HCT116 (cell line): ENCODE measurements around the gene WDR43. TPM values are rescaled to one million over a fixed set of nuclear protein-coding genes. Genes with fewer than 3 reads are reported as not detected.

Source experiments
- ATAC-seq: fragments of 200-7000 bp; cut with Tn5 transposase; 2 replicates; pipeline ENCODE4 v1.9.1; 2020; ENCODE audit warnings: mild to moderate bottlenecking, moderate library complexity
- BruUV-seq: library from RNA; stranded (reverse); fragments of 400-500 nt; replicated peaks from 2 replicates; lab custom pipeline; 2021; lab: Mats Ljungman, UMichigan
- CTCF ChIA-PET: fragments of 300-600 bp; sonication (Branson Sonifier 250); formaldehyde crosslinking; loops from one replicate; lab custom pipeline; 2021; ENCODE audit warnings: antibody characterized with exemption; lab: Charles Lee
- POLR2A ChIA-PET: fragments of 300-600, 350-600 bp; sonication (Branson Sonifier 250); formaldehyde crosslinking; loops from one replicate; lab custom pipeline; 2021; ENCODE audit warnings: antibody characterized with exemption; lab: Charles Lee
- RAD21 ChIA-PET, 2 experiments: fragments of 300-600 bp; sonication (Branson Sonifier 250); formaldehyde crosslinking; loops; one replicate each; lab custom pipeline; 2023; ENCODE audit warnings: low total read pairs in 2 of 2; ENCODE audit not compliant: uncharacterized antibody in 2 of 2, unreplicated experiment in 2 of 2, low non-redundant PET in 1 of 2; lab: Charles Lee
- DNase-seq: peaks from one replicate; pipeline ENCODE4 v3.0.0-alpha.2; 2010; ENCODE audit warnings: low read depth, low spot score
- H2AFZ ChIP-seq: fragments of 200-600 bp; shearing (Covaris generic), sonication (generic); 2 replicates; pipeline ENCODE4 v1.6.1; 2017; ENCODE audit warnings: low read depth, mixed run types, mixed read lengths, antibody characterized with exemption, low read length; ENCODE audit not compliant: poor library complexity, severe bottlenecking
- H3K27ac ChIP-seq: 2 replicates; pipeline ENCODE4 v1.5.1; 2012; ENCODE audit warnings: low read depth, low read length
- H3K27me3 ChIP-seq: fragments of 200-600 bp; sonication (generic); 2 replicates; pipeline ENCODE4 v1.6.1; 2016; ENCODE audit warnings: mixed run types, low read length, mixed read lengths; ENCODE audit not compliant: insufficient read depth
- H3K36me3 ChIP-seq, 2 experiments: fragments of 200-500 bp in 1 of 2; fragments of 200-600 bp in 1 of 2; sonication (Bioruptor generic) in 1 of 2; sonication (generic) in 1 of 2; 2 replicates each; pipeline versions ENCODE4 v1.5.1 to v1.6.1; 2014 to 2016; ENCODE audit warnings: low read length in 2 of 2, inconsistent platforms in 1 of 2, mixed read lengths in 1 of 2, mixed run types in 1 of 2; ENCODE audit not compliant: insufficient read depth in 2 of 2, control insufficient read depth in 1 of 2
- H3K4me1 ChIP-seq, 2 experiments: fragments of 200-600 bp in 1 of 2; sonication (generic) in 1 of 2; 2 replicates each; pipeline versions ENCODE4 v1.5.1 to v1.6.1; 2012 to 2017; ENCODE audit warnings: low read length in 2 of 2, inconsistent platforms in 1 of 2, mild to moderate bottlenecking in 1 of 2, mixed read lengths in 1 of 2, mixed run types in 1 of 2, moderate library complexity in 1 of 2; ENCODE audit not compliant: insufficient read depth in 2 of 2, control insufficient read depth in 1 of 2
- H3K4me2 ChIP-seq: fragments of 200-600 bp; sonication (generic); 2 replicates; pipeline ENCODE4 v1.6.1; 2017; ENCODE audit warnings: mixed run types, low read length, mixed read lengths
- H3K4me3 ChIP-seq, 2 experiments: fragments of 200-600 bp in 1 of 2; sonication (generic) in 1 of 2; replicated peaks in 1 of 2; 2 replicates each; pipeline ENCODE4 v1.5.1; 2011 to 2016; ENCODE audit warnings: low read length in 2 of 2, control low read depth in 1 of 2, low read depth in 1 of 2, mild to moderate bottlenecking in 1 of 2, mixed read lengths in 1 of 2, mixed run types in 1 of 2
- H3K79me2 ChIP-seq: fragments of 200-600 bp; sonication (generic); 2 replicates; pipeline ENCODE4 v1.6.1; 2017; ENCODE audit warnings: mild to moderate bottlenecking, mixed run types, low read length, moderate library complexity, mixed read lengths; ENCODE audit not compliant: insufficient read depth
- H3K9ac ChIP-seq: fragments of 200-600 bp; sonication (generic); 2 replicates; pipeline ENCODE4 v1.6.1; 2016; ENCODE audit warnings: low read length, mixed read lengths
- H3K9me2 ChIP-seq: fragments of 200-600 bp; sonication (generic), shearing (Covaris generic); 2 replicates; pipeline ENCODE4 v1.6.1; 2017; ENCODE audit warnings: mixed run types, mild to moderate bottlenecking, moderate library complexity; ENCODE audit not compliant: insufficient read depth
- H3K9me3 ChIP-seq, 2 experiments: fragments of 200-500 bp in 1 of 2; fragments of 200-600 bp in 1 of 2; sonication (Bioruptor generic) in 1 of 2; sonication (generic) in 1 of 2; 2 replicates each; pipeline ENCODE4 v1.6.1; 2014 to 2017; ENCODE audit warnings: low read length in 2 of 2, mixed read lengths in 2 of 2, inconsistent platforms in 1 of 2, low read depth in 1 of 2, mild to moderate bottlenecking in 1 of 2, mixed run types in 1 of 2, moderate library complexity in 1 of 2; ENCODE audit not compliant: control insufficient read depth in 1 of 2, insufficient read depth in 1 of 2
- H4K20me1 ChIP-seq: fragments of 200-600 bp; sonication (generic), shearing (Covaris generic); 2 replicates; pipeline ENCODE4 v1.6.1; 2017; ENCODE audit warnings: mixed run types, mild to moderate bottlenecking, moderate library complexity; ENCODE audit not compliant: insufficient read depth
- CBX3 ChIP-seq: IDR thresholded peaks from 2 replicates; pipeline ENCODE4 v1.6.1; 2012; ENCODE audit warnings: low read depth
- CEBPB ChIP-seq: IDR thresholded peaks from 2 replicates; pipeline ENCODE4 v1.6.1; 2012; ENCODE audit warnings: low read depth
- EGR1 ChIP-seq: IDR thresholded peaks from 2 replicates; pipeline ENCODE4 v1.6.1; 2012; ENCODE audit warnings: low read depth
- ELF1 ChIP-seq: IDR thresholded peaks from 2 replicates; pipeline ENCODE4 v1.6.1; 2012; ENCODE audit warnings: low read depth, borderline replicate concordance
- EZH2phosphoT487 ChIP-seq: fragments of 200-600 bp; IDR thresholded peaks from 2 replicates; pipeline ENCODE4 v1.6.1; 2018; ENCODE audit warnings: antibody characterized with exemption, borderline replicate concordance
- FOSL1 ChIP-seq: IDR thresholded peaks from 2 replicates; pipeline ENCODE4 v1.6.1; 2012; ENCODE audit warnings: low read depth
- JUND ChIP-seq: IDR thresholded peaks from 2 replicates; pipeline ENCODE4 v1.6.1; 2012
- POLR2A ChIP-seq: IDR thresholded peaks from 2 replicates; pipeline ENCODE4 v1.7.0; 2011; ENCODE audit warnings: borderline replicate concordance; ENCODE audit not compliant: insufficient read depth, insufficient read length; ENCODE audit errors: extremely low read depth
- POLR2AphosphoS5 ChIP-seq: IDR thresholded peaks from 2 replicates; pipeline ENCODE4 v1.6.1; 2011; ENCODE audit warnings: mild to moderate bottlenecking, low read depth, low read length, moderate library complexity
- REST ChIP-seq: IDR thresholded peaks from 2 replicates; pipeline ENCODE4 v1.6.1; 2012; ENCODE audit warnings: low read depth
- SIN3A ChIP-seq: IDR thresholded peaks from 2 replicates; pipeline ENCODE4 v1.6.1; 2012; ENCODE audit warnings: low read depth
- SRF ChIP-seq: IDR thresholded peaks from 2 replicates; pipeline ENCODE4 v1.6.1; 2012; ENCODE audit warnings: low read depth
- TCF7L2 ChIP-seq: IDR thresholded peaks from 2 replicates; pipeline ENCODE4 v1.7.0; 2011; ENCODE audit warnings: borderline replicate concordance, inconsistent platforms; ENCODE audit not compliant: insufficient read depth, insufficient read length; ENCODE audit errors: extremely low read depth
- YY1 ChIP-seq: IDR thresholded peaks from 2 replicates; pipeline ENCODE4 v1.6.1; 2011; ENCODE audit warnings: low read length, low read depth, moderate library complexity, mild to moderate bottlenecking; ENCODE audit not compliant: insufficient replicate concordance; ENCODE audit errors: extremely low read depth
- ZNF274 ChIP-seq: fragments of 200-500 bp; sonication (Bioruptor generic); IDR thresholded peaks from 2 replicates; pipeline ENCODE4 v1.6.1; 2014; ENCODE audit warnings: mild to moderate bottlenecking, low read depth, low read length, inconsistent platforms
- intact Hi-C: fragments of 100-400 bp; cut with micrococcal nuclease; formaldehyde crosslinking; loops from 2 replicates; pipeline ENCODE4 v1.10.0; 2022
- total RNA-seq: library from RNA; stranded (reverse); gene quantifications from one replicate; pipeline ENCODE4 v1.2.1, GENCODE V29; 2021; ENCODE audit not compliant: unreplicated experiment
- TF ChIP-seq, protein P1 (sequence below): IDR thresholded peaks from 2 replicates; pipeline ENCODE4 v1.6.1; 2011; ENCODE audit warnings: mild to moderate bottlenecking, low read length, moderate library complexity; ENCODE audit not compliant: insufficient replicate concordance; ENCODE audit errors: extremely low read depth
- TF ChIP-seq, protein P2 (sequence below), 3 experiments: fragments of 200-600 bp in 1 of 3; sonication (generic) in 1 of 3; IDR thresholded peaks in 2 of 3; conservative IDR thresholded peaks in 1 of 3; 2 replicates each; pipeline ENCODE4 v1.5.1; 2012 to 2017; ENCODE audit warnings: low read depth in 2 of 3, low read length in 2 of 3, antibody characterized with exemption in 1 of 3, borderline replicate concordance in 1 of 3, control low read depth in 1 of 3, mild to moderate bottlenecking in 1 of 3, mixed read lengths in 1 of 3, mixed run types in 1 of 3, moderate library complexity in 1 of 3; ENCODE audit not compliant: insufficient read depth in 1 of 3
- TF ChIP-seq, protein P3 (sequence below): IDR thresholded peaks from 2 replicates; pipeline ENCODE4 v1.6.1; 2012
- TF ChIP-seq, protein P4 (sequence below): IDR thresholded peaks from 2 replicates; pipeline ENCODE4 v1.6.1; 2012

WDR43 gene
- total RNA-seq, 1 experiment from 2014 or later, result 119 TPM

- H3K27ac ChIP-seq, result no peak overlapping the region
Measured at GRCh38 chr2:28991460-28991859, 97.0 kb downstream of the WDR43 start.

More at GRCh38 chr2:28991460-28991859, 97.0 kb downstream of the WDR43 start:
- Histone ChIP-seq H4K20me1 (no peaks in the 10 kb centered on the region), H3K9ac (no peak overlapping the region), H2AFZ (no peak overlapping the region), H3K9me2 (no peaks in the 10 kb centered on the region), H3K9me3 (no peaks in the 10 kb centered on the region), H3K36me3 (no peaks in the 10 kb centered on the region), H3K4me3 (no peak overlapping the region), H3K4me2 (no peak overlapping the region), H3K4me1 (no peaks in the 10 kb centered on the region; a peak in 1 of 4 replicates), H3K27me3 (no peaks in the 10 kb centered on the region), H3K79me2 (no peaks in the 10 kb centered on the region)
- intact Hi-C loops, result no loop called here
- ChIA-PET RAD21 (interaction anchor here in 1 of 2 experiments (0.6 kb wide), 1 partner anchor 63 kb away, joined by 5 read pairs; no protein-coding TSS in a partner anchor), CTCF (no interaction called here), POLR2A (no interaction called here)
- no peak for TF ChIP-seq ZNF274
- no peak for TF ChIP-seq EZH2phosphoT487
- TF ChIP-seq ELF1, result no peak
- TF ChIP-seq, protein P1, sequence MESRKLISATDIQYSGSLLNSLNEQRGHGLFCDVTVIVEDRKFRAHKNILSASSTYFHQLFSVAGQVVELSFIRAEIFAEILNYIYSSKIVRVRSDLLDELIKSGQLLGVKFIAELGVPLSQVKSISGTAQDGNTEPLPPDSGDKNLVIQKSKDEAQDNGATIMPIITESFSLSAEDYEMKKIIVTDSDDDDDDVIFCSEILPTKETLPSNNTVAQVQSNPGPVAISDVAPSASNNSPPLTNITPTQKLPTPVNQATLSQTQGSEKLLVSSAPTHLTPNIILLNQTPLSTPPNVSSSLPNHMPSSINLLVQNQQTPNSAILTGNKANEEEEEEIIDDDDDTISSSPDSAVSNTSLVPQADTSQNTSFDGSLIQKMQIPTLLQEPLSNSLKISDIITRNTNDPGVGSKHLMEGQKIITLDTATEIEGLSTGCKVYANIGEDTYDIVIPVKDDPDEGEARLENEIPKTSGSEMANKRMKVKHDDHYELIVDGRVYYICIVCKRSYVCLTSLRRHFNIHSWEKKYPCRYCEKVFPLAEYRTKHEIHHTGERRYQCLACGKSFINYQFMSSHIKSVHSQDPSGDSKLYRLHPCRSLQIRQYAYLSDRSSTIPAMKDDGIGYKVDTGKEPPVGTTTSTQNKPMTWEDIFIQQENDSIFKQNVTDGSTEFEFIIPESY, result no peak
- no peak for TF ChIP-seq CBX3
- TF ChIP-seq TCF7L2, result no peak
- no peak for TF ChIP-seq JUND
- TF ChIP-seq SIN3A, result no peak
- TF ChIP-seq CEBPB, result no peak
- TF ChIP-seq FOSL1, result no peak
- TF ChIP-seq, protein P2, sequence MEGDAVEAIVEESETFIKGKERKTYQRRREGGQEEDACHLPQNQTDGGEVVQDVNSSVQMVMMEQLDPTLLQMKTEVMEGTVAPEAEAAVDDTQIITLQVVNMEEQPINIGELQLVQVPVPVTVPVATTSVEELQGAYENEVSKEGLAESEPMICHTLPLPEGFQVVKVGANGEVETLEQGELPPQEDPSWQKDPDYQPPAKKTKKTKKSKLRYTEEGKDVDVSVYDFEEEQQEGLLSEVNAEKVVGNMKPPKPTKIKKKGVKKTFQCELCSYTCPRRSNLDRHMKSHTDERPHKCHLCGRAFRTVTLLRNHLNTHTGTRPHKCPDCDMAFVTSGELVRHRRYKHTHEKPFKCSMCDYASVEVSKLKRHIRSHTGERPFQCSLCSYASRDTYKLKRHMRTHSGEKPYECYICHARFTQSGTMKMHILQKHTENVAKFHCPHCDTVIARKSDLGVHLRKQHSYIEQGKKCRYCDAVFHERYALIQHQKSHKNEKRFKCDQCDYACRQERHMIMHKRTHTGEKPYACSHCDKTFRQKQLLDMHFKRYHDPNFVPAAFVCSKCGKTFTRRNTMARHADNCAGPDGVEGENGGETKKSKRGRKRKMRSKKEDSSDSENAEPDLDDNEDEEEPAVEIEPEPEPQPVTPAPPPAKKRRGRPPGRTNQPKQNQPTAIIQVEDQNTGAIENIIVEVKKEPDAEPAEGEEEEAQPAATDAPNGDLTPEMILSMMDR (IDR thresholded peaks at IDR 0.05 in 2 of 3, conservative IDR thresholded peaks at IDR 0.05 in 1 of 3; ENCODE audit: borderline replicate concordance in 1 of 3, insufficient read depth in 1 of 3, low read depth in 2 of 3, low read length in 2 of 3), result no peak
- TF ChIP-seq REST, result no peak
- TF ChIP-seq, protein P3, sequence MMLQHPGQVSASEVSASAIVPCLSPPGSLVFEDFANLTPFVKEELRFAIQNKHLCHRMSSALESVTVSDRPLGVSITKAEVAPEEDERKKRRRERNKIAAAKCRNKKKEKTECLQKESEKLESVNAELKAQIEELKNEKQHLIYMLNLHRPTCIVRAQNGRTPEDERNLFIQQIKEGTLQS, result no peak
- TF ChIP-seq, protein P4, sequence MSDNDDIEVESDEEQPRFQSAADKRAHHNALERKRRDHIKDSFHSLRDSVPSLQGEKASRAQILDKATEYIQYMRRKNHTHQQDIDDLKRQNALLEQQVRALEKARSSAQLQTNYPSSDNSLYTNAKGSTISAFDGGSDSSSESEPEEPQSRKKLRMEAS, result no peak
- TF ChIP-seq POLR2AphosphoS5, result no peak
- no peak for TF ChIP-seq POLR2A
- no peak for TF ChIP-seq SRF
- no peak for TF ChIP-seq EGR1
- no peak for TF ChIP-seq YY1
- no TSS peak for BruUV-seq
- DNase-seq (no peak), ATAC-seq (no peak)
